Measurements from ENCODE around the gene SERINC2. TPM values are rescaled to one million over a fixed set of nuclear protein-coding genes. Genes with fewer than 3 reads are reported as not detected.
"Not testable (repeated sequence)": the region's sequence is repeated elsewhere in the genome, so short reads cannot be mapped to it uniquely, and the experiment has no call there.

The SERINC2 gene
- total RNA-seq, 3 donors from 2014 or later = 146 to 381 (median 225) TPM

DNA sequence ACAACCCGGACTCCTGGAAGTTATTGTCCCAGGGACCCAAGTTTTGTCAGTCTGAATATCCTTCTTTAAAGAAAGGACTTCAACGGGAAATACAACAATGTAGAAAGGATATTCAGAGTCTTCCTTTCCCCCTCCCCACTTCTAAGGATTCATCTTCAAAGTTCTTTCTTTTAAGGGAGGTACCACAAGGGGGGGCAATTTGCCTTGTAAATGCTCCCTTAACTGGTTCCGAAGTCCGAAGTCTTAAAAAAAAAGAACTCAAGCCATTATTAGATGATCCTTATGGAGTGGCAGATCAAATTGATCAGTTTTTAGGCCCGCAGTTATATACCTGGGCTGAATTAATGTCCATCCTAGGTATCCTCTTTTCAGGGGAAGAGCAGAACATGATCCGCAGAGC lies 47.0 kb downstream of the SERINC2 start:
- ATAC-seq = peak; percentile 23
- intact Hi-C loops (cut with DNase I, micrococcal nuclease) = no loop called here

DNA sequence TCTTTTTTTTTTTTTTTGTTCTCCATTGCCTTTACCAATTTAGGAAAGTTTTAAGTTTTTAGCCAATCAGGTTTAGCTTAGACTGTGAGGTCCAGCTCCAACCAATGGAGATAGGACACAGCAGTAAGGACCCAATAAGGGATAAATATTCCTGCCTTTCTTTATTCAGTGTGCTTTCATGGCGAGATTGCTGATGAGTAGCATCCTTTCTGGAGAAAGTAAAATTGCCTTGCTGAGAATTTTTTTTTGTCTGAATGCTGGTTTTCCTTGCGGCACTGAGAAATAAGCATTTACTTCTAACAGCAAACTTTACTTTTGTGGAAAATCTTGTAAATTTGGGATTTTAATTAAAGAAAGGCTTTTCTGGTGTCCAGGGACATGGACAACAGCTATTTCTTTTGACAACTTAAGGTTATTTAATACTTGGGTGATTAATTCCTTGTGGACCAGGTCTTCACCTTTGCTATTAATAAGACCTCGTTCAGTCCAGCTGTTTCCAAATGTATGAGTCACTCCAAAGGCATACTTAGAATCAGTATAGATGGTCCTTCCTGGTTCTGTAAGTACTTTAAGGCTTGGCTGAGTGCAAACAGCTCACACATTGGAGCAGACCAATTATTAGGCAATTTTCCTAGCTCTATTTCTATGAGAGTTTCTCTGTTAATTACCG lies 54.1 kb downstream of the SERINC2 start:
- TF ChIP-seq, protein P1, sequence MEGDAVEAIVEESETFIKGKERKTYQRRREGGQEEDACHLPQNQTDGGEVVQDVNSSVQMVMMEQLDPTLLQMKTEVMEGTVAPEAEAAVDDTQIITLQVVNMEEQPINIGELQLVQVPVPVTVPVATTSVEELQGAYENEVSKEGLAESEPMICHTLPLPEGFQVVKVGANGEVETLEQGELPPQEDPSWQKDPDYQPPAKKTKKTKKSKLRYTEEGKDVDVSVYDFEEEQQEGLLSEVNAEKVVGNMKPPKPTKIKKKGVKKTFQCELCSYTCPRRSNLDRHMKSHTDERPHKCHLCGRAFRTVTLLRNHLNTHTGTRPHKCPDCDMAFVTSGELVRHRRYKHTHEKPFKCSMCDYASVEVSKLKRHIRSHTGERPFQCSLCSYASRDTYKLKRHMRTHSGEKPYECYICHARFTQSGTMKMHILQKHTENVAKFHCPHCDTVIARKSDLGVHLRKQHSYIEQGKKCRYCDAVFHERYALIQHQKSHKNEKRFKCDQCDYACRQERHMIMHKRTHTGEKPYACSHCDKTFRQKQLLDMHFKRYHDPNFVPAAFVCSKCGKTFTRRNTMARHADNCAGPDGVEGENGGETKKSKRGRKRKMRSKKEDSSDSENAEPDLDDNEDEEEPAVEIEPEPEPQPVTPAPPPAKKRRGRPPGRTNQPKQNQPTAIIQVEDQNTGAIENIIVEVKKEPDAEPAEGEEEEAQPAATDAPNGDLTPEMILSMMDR (IDR thresholded peaks at IDR 0.05) = no peak
- ATAC-seq = no peak

More for the DNA sequence above, 47.0 kb downstream of the SERINC2 start:
- H3K4me1 ChIP-seq (ENCODE audit: low read depth) = no peaks in the 10 kb centered on the region
- TF ChIP-seq, protein P1 (IDR thresholded peaks at IDR 0.05) = no peak
- H3K4me3 ChIP-seq = no peak overlapping the region
- peaks cover 35% of the 10 kb centered on the region for H3K9me3 ChIP-seq
- peak in 1 of 3 donors; percentile 70 for DNase-seq
- no peaks in the 10 kb centered on the region for H3K36me3 ChIP-seq (ENCODE audit: low read depth)

DNA sequence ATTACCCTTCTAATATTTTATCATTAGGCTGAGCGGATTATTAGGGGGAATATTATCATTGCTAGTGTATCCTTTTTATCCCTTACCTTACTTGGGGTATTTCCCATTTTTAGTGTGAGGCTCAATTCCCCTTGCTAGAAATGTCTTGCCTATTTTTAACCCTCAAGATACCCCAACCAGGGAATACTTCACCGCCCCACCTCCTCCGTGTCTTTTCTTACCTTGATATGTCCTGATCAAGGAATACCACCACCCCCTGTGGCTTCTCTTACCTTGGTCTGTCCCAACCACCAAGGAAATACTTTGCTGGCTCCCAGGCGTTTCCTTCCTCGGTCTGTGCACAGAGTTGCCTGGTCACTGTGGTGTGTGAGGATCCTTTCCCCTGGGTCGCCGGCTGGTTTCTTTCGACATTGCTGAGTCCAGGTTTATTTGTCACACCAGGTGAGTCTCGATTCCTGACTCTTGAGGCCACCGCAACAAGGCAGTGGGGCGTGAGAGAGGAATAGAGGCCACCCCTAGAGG lies 57.8 kb downstream of the SERINC2 start:
- Histone ChIP-seq H3K9me3 (peaks cover 14% of the 10 kb centered on the region), H3K4me1 (ENCODE audit: low read depth) (no peaks in the 10 kb centered on the region), H3K4me3 (no peak overlapping the region), H3K36me3 (ENCODE audit: low read depth) (no peaks in the 10 kb centered on the region)
- peak; percentile 5 for ATAC-seq
- no peak for DNase-seq
- intact Hi-C loops (cut with DNase I, micrococcal nuclease) = no loop called here
- TF ChIP-seq, protein P1 (IDR thresholded peaks at IDR 0.05) = no peak

More for the DNA sequence above, 54.1 kb downstream of the SERINC2 start:
- Histone ChIP-seq H3K4me1 (ENCODE audit: low read depth) (no peaks in the 10 kb centered on the region), H3K4me3 (no peak overlapping the region), H3K36me3 (ENCODE audit: low read depth) (no peaks in the 10 kb centered on the region), H3K9me3 (peaks cover 14% of the 10 kb centered on the region)
- intact Hi-C loops (cut with DNase I, micrococcal nuclease) = no loop called here
- DNase-seq = no peak

DNA sequence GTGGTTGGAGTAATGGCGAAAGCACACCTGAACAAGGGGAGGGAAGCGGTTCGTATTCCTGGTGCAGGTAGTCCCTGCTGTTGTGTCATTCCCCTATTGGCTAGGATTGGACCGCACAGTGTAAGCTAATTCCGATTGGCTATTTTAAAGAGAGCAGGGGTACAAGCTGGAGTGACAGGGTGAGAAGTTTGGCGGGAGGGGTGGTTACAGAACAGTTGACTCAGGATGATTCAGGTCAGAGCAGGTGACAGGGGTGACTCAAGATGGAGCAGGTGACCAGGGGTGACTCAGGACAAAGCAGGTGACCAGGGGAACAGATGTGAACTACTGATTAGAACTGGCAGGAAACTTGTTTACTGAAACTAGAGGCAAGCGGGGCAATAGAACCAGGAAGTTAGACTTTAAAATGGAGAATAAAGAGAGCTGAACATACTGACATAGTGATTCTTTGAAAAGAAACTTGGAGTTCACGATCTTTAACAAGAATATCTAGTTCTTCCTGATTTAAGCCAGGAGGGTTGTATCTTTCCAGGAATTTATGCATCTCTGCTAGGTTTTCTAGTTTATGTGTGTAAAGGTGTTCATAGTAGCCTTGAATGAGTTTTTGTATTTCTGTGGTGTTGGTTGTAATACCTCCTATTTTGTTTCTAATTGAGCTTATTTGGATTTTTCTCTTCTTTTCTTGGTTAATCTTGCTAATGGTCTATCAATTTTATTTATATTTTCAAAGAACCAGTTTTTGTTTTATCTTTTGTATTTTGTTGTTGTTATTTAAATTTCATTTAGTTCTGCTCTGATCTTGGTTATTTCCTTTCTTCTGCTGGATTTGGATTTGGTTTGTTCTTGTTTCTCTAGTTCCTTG lies 58.7 kb downstream of the SERINC2 start:
- ATAC-seq = peak; percentile 86
- intact Hi-C loops (cut with DNase I, micrococcal nuclease) = not testable (repeated sequence)

DNA sequence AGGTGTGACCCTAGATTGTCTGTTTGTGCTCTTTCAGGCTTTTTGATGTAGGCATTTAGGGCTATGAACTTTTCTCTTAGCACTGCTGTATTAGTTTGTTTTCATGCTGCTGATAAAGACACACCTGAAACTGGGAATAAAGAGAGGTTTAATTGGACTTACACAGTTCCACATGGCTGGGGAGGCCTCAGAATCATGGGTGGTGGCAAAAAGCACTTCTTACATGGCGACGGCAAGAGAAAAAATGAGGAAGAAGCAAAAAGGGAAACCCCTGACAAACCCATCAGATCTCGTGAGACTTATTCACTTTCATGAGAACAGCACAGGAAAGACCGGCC lies 59.3 kb downstream of the SERINC2 start:
- intact Hi-C loops (cut with DNase I, micrococcal nuclease); H3K36me3 ChIP-seq (ENCODE audit: low read depth); H3K9me3 ChIP-seq; DNase-seq; H3K4me3 ChIP-seq; H3K4me1 ChIP-seq (ENCODE audit: low read depth): not testable (repeated sequence)
- peak; percentile 59 for ATAC-seq

More for the DNA sequence above, 58.7 kb downstream of the SERINC2 start:
- DNase-seq = peak; percentile 55 to 79 (median 64)
- not testable (repeated sequence) for H3K4me3 ChIP-seq; H3K4me1 ChIP-seq (ENCODE audit: low read depth); H3K36me3 ChIP-seq (ENCODE audit: low read depth)
- peaks cover 13% of the 10 kb centered on the region for H3K9me3 ChIP-seq

DNA sequence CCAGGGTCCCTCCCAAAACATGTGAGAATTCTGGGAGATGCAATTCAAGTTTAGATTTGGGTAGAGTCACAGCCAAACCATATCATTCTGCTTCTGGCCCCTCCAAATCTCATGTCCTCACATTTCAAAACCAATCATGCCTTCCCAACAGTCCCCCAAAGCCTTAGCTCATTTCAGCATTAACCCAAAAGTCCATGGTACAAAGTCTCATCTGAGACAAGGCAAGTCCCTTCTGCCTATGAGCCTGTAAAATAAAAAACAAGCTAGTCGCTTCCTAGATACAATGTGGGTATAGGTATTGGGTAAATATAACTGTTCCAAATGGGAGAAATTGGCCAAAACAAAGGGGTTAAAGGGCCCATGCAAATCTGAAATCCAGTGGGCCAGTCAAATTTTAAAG lies 59.7 kb downstream of the SERINC2 start:
- DNase-seq; H3K36me3 ChIP-seq (ENCODE audit: low read depth); intact Hi-C loops (cut with DNase I, micrococcal nuclease): not testable (repeated sequence)

DNA sequence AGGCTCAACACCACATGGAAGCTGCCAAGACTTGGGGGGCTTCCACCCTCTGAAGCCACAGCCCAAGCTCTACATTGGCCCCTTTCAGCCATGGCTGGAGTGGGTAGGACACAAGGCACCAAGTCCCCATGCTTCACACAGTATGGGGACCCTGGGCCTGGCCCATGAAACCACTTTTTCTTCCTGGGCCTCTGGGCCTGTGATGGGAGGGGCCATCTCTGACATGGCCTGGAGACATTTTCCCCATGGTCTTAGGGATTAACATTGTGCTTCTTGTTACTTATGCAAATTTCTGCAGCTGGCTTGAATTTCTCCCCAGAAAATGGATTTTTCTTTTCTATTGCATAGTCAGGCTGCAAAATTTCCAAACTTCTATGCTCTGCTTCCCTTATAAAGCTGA lies 60.5 kb downstream of the SERINC2 start:
- H3K36me3 ChIP-seq (ENCODE audit: low read depth); intact Hi-C loops (cut with DNase I, micrococcal nuclease); H3K4me1 ChIP-seq (ENCODE audit: low read depth); ATAC-seq; H3K9me3 ChIP-seq; H3K4me3 ChIP-seq; DNase-seq: not testable (repeated sequence)

More for the DNA sequence above, 59.7 kb downstream of the SERINC2 start:
- not testable (repeated sequence) for H3K4me3 ChIP-seq; H3K4me1 ChIP-seq (ENCODE audit: low read depth); H3K9me3 ChIP-seq
- peak; percentile 12 for ATAC-seq

DNA sequence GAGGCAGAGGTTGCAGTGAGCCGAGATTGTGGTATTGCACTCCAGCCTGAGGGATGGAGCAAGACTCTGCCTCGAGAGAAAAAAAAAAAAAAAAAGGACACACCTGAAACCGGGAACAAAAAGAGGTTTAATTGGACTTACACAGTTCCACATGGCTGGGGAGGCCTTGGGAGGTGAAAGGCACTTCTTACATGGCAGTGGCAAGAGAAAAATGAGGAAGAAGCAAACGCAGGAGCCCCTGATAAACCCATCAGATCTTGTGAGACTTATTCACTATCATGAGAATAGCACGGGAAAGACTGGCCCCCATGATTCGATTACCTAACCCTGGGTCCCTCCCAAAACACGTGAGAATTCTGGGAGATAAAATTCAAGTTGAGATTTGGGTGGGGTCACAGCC lies 61.6 kb downstream of the SERINC2 start:
- H3K36me3 ChIP-seq (ENCODE audit: low read depth); DNase-seq; H3K4me3 ChIP-seq; H3K4me1 ChIP-seq (ENCODE audit: low read depth); H3K9me3 ChIP-seq; intact Hi-C loops (cut with DNase I, micrococcal nuclease); ATAC-seq: not testable (repeated sequence)
